NCI-H510A treated with DMSO at 0.1 percent for 48 hours (cell line): Measurements from ENCODE around the gene MYCT1.
"Not testable (repeated sequence)": the region's sequence is repeated elsewhere in the genome, so short reads cannot be mapped to it uniquely, and the experiment has no call there.

ENCODE experiments used
- DNase-seq: peaks from one replicate; lab custom pipeline; 2025; lab: John Stamatoyannopoulos, UW

The MYCT1 gene, protein sequence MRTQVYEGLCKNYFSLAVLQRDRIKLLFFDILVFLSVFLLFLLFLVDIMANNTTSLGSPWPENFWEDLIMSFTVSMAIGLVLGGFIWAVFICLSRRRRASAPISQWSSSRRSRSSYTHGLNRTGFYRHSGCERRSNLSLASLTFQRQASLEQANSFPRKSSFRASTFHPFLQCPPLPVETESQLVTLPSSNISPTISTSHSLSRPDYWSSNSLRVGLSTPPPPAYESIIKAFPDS

DNA sequence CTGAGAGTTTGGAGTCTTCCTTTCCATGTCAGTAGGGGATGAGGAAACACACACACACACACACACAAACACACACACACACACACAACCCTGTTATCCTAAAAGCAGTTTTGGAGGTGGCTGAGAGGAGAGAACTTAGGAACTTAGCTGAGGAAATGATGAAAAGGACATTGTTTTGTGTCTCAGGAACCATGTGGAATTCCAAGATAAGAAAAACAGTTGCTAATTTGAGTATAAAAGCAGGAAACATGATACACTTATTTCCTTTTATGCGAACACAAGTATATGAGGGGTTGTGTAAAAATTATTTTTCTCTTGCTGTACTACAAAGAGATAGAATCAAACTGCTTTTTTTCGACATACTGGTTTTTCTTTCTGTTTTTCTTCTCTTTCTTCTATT is at the start of gene MYCT1:
TSS of gene MYCT1 (plus strand) at position 264 of the 400 bp plus-strand sequence. CDS start at position 270, 6 bp downstream.
- no peak for DNase-seq

DNA sequence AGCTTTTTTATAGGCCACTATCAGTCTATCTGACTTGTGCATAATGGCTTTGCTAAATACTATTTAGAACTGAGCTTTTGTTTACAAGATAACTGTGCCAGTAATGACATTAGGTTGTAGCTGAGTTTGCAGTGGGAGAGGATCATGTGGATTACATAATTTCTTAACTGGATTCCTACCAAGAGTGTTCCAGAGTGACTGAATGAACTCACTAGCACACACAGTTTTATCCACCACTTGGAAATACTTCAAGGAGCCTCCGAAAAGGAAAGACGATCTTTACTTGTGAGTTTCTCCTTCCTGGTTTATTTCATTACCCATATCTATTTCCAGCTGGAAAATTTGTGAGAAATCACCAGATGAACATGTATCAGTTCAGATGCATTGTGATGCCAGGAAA is 49.6 kb upstream of the MYCT1 start:
- no peak for DNase-seq

DNA sequence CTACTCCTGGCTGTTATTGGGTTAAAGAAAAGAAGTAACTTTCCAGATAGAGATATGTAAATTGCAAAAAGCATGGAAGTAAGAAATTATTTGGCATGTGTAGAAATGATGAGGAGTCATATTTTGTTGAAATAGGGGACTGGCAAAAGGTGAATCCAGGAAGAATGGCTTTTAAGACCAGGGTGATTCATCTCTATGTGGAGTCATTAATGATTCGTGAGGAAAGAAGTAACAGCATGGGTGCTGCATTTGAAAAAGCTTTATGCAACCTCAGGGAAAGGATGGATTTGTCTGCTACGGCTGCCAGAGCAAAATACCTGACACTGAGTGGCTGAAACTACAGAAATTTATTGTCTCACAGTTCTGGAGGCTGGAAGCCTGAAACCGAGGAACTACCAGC is 45.7 kb upstream of the MYCT1 start:
- DNase-seq = no peak

DNA sequence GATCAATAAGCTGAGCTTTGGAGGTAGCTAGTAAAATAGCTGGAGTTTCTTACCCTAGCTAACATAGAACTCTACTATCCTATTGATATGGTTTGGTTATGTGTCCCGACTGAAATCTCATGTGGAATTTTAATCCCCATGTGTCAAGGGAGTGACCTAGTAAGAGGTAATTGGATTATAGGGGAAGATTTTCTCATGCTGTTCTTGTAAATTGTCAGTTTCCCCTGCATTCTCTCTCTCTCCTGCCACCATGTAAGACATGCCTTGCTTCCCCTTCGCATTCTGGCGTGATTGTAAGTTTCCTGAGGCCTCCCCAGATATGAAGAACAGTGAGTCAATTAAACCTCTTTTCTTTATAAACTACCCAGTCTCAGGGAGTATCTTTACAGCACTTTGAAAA is 35.9 kb upstream of the MYCT1 start:
- DNase-seq = no peak

DNA sequence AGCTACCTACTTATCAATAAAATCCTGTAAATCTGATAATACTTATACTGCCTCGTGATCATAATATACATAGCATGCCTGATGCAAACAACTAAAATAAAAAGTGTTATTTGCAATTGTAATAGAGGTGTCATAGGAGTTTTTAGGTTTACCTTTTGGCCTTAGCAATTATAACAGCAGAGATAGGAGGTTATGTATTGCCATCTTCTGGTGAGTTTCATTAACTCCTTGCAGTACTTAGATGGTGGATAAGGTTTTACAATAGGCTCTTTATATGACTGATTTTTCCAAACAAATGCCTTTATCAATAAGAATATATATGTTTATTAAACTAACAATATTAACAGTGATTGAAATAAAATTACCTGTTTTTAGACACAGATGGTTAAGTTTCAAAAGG is 27.8 kb upstream of the MYCT1 start:
- DNase-seq = peak; percentile 14

DNA sequence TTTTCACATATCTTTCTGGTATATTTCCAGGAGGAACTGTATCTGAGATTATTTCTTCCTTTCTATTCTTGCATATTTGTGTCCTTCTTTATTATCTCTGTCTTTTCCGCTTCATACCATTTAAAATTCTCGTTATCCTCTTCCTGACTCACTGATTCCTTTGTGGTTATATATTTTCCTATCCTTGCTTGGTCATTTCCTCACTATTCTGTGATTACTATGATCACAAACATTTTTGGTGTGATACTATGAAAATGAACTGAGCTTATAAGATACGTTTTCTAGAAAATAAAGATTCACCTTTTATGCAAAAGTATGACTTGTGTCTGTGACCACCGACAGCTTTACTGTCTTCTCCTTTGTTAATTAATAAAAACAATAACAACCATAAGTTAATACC is 26.5 kb upstream of the MYCT1 start:
- no peak for DNase-seq

DNA sequence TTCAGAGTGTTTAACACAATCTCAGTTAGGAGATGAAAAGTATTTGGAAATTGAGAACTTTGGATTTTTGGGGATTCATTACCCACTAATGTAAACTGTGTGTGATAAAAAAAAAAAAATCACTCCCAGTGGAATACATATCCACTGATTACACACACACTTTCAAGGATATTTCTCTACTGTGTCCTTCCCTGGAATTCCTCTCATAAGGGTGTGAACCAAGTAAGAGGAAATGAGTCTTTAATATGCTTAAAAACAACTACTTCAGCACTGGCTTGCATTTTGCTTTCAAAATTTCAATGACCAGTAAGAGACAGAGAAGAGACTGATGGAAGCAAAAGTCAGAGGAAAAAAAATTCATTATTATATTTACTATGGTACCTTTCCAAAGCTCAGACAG is 24.5 kb upstream of the MYCT1 start:
- no peak for DNase-seq

DNA sequence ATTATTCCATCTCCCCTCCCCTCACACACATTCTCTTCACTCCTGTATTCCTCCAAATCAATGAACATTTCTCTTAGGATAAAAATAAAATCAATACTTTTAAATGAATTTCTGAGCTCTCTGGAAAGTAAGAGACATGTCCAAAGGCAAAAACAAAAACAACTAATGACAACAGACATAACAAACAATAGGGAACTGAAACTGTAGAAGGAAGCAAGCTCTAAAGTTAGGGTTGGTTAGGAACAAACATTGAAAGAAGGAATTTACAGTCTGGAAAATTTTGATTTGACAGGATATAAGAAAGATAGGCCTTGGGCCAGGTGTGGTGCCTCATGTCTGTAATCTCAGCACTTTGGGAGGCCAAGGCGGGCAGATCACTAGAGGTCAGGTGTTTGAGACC is 17.5 kb upstream of the MYCT1 start:
- DNase-seq = no peak

DNA sequence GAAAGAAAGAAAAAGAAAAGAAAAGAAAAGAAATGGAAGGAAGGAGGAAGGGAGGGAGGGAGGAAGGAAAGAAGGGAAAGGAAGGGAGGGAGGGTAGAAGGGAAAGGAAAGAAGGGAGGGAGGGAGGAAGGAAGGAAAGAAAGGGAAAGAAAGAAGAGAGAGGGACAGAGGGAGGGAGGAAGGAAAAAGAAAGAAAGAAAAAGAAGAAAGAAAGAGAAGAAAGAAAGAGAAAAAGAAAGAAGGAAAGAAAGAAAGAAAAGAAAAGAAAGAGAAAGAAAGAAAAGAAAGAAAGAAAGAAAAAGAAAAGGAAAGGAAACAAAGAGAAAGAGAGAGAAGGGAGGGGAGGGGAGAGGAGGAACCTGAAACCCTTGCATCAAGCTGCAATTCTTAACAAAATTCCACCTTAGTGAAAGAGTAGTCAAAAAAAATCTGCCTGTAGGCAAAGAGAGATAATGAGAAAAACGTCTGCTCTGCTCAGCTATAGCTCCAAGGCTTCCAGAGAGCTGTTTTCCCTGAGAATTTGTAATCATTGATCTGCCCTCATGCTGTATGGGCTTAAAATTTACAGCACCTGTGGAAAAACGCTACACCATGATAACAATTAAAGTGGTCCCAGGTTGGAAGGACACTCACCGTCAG is 16.7 kb upstream of the MYCT1 start:
- DNase-seq = no peak

DNA sequence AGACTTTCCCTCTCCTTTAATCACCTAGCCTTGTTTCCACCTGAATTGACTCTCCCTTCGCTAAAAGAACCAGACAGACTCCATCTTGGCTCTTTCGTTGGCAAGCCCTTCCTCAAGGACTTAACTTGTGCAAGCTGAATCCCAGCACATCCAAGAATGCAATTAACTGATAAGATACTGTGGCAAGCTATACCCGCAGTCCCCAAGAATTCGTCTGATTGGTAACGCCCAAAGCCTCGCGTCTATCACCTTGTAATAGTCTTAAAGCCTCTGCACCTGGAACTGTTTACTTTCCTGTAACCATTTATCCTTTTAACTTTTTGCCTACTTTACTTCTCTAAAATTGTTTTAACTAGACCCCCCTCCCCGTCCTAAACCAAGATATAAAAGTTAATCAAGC is 15.6 kb upstream of the MYCT1 start:
- DNase-seq = no peak

DNA sequence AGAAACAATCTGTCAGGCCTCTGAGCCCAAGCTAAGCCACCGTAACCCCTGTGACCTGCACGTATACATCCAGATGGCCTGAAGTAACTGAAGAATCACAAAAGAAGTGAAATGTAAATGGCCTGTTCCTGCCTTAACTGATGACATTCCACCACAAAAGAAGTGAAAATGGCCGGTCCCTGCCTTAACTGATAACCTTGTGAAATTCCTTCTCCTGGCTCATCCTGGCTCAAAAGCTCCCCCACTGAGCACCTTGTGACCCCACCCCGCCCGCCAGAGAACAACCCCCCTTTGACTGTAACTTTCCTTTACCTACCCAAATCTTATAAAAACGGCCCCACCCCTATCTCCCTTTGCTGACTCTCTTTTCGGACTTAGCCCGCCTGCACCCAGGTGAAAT is 14.8 kb upstream of the MYCT1 start:
- DNase-seq = not testable (repeated sequence)

DNA sequence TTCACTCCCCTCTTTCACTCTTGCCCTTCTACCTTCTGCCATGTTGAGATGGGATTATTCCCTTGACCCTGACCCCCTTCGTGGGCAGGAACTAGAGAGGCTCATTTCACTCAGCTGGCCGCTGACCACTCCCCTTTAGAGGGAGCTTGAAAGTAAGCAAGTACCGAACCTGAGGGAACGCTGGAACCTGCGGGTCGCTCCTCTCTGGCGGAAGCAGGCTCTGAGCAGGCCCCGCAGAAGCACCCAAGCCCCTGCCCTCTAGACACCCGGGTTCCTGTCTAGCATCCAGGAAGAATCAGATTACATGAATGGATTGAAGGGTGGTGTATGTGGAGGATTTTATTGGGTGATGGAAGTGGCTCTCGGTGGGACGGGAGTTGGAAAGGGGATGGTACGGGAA is 11.9 kb upstream of the MYCT1 start:
- no peak for DNase-seq

DNA sequence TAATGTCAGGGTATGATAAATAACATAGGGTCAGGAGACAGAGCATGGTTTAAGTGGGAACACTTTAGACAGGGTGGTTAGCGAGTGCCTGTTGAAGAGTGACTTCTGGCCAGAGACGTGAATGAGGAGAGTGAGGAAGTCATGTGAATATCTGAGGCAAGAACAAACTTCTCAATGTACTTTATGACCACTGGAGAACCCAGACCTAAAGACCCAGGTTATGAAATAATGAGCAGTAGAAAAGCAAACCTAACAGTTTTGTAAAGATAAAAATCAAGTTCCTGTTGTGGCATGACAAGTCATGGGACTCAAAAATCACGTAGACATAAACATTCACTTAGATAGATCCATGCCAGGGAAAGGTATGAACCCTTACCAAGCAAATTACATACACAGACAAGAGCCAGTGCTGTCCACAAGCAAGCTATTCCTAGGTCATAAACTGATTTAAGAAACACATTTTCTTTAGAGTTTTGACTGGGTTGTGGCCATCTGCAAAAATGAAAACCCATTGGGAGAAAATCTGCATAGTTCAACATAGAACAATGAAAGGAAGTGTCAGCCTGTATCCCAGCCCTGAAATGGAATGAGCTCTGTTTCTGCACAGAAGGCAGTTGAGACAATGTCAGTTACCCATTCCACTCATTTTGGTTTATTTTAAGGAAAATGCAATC is 2.2 kb upstream of the MYCT1 start:
- DNase-seq = no peak

DNA sequence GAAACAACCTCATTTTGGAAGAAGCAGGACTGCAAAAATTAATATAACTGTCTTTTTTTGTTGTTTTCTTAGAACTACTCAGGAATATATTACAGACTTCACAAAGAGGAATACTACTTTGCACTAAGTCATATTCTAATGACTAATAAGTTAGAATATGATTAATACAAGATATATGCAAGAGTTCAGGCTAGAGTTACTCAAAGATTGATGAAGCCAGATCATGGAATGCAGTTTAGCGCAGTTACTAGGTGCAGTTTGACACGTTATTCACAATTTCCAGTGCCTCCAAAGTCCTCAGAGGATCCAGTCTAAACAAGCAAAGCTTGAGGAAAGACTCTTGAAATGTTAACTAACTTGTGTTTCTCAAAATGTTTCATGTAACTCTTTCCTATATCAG is 1.2 kb upstream of the MYCT1 start:
- no peak for DNase-seq

DNA sequence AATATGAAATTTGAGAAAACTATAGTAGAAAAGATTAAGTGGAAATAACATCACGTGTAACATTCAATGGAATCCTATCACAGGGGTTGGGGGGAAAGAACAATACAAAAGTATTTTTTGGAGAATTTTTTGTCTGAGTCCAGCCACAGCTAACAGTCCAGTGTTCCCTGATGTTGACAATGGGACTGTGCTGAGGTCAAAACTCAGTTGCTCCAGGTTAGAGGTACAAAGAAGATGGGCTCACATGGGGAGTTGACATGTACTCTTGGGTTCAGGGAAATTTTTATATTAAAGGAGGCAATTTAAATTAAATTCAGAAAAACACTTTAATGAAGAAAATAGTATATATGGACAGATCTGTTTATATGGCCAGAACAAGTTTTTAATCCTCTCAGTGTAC is 995 bp downstream of the MYCT1 start:
- DNase-seq = no peak

DNA sequence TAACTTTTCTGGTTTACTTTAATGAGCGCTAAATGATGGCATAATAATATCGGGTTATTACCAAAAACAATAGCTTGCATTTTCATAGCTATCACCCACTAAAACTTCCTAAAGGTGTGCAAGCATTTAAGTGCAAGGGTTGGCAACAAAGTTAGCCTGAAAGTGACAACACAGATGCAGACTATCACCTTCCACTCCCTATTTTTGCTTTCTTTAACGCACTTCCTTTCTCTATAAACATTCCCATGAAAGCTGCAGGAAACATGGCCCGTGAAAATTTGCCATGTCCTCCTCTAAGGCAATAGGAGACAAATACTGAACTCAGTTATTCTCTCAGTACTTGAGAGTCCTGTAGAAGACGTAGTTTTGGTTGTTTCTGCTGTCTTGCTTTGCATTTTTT is 2.7 kb downstream of the MYCT1 start:
- DNase-seq = no peak

DNA sequence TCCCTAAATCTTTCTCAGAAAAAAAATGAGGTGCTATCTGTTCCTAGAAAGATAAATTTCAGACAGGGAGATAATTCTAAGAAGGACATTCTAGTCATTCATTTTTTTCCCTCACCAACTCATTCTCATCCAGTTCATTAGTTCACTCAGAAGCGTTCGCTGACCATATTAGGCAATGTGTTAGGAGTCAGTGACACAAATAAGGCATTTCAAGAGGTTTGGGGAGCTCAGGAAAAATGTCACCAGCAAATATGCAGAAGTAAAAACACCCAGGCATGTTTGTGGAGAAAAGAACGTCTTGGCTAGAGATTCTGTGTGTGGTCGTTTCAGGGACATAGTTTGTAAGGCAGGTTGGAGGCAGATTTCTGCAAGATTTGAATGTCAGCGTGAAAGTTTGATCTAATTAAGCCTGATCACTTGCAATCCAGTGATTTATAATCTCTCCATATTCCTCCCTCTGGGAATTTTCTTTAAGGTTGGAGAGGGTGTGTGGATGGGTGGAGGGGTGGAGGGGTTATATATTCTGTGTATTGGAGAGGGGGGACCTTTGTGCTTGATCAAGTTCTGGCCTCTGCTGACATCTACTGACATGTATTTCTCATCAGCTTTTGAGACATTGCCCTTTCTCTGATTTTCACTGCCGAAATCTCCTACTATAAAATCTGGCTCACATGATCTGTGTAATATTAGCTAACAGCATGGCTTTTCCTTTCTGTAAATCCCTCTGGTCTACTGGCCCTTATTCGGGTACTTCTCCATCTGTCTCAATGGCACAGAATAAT is 3.6 kb downstream of the MYCT1 start:
- DNase-seq = no peak

DNA sequence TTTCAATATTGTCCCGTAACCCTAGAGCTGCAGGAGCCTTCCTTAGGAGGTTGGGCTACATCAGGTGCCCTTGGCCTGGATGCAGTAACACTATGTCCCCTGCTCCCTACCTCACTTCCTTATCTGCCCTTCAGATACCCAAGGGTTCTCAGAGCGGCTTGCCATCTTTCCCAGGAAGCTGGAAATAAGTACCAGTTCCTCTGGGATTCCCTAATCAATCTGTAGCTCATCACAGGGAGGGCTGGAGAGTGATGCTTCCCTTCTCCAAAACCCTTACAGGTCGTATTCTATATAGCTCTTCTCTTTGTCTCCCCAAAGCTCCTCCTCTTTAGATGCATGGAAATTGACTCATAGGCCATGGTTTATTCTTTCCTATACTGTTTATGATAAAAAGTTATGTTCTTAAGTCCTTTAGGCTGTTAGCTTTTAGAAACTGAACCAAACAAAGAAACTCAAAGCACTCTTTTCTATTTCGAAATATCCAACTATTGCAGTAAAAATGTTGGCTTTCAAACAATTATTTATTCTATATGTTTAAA is 4.2 kb downstream of the MYCT1 start:
- DNase-seq = no peak

DNA sequence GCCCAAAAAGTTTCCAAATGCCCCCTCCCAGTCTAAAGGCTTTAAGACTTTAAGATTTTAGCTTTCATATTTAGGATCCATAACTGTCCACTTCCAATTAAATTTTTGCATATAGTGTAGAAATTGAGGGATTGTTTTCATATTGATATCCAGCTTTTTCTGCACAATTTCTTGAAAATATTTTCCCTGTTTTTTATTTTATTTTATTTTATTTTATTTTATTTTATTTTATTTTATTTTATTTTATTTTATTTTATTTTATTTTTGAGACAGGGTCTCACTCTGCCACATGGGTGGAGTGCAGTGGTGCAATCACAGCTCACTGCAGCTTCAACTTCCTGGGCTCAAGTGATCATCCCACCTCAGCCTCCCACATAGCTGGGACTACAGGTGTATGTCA is 6.1 kb downstream of the MYCT1 start:
- not testable (repeated sequence) for DNase-seq

DNA sequence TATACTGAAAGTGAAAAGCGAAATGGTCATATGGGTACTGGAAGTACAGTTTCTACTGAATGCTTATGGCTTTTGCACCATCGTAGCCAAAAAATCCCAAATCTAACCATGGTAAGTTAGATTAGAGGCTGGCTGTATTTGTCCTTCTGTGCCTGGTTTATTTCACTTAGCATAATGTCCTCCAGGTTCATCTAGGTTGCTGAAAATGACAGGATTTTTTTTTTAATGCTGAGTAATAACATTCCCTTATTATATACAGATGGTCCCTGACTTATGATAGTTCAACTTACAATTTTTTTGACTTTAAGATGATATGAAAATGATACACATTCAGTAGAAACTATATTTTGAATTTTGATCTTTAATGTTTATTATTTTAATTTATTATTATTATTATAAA is 7.6 kb downstream of the MYCT1 start:
- DNase-seq = no peak

DNA sequence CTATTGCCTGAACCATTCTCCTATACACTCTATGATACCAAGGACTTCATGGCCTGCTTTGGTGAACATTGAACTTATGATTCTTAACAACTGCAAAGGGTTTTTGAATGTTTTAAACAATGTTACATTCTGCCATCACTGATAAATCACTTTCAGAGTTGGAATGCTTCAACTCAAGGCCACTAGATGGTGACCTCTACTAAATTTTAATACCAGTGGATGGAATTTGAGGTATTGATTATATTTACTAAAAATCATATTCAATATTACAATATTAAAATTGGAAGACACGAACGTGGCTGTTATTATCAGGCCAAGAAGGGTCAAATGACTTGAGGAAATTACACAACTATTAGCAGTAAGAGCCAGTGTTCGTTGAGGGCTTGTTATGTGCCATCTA is 18.6 kb downstream of the MYCT1 start:
- DNase-seq = no peak

DNA sequence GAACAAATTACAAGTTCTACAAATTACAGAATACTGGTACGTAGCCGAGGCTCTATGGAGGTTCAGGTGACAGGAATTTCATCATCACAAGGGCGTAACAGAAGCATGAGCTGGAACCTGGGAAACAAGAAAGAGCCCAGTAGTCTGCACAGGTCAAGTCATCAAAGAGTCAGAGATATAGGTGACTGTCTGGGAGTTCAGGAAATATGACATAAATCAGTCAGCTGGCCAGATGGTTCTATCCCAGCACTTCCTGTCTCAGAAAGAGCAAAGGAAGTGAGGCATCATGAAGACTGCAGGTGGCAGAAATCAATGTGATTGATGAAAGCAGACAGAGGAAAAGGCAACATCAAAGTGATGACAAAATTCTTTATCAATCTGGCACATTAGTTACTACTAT is 23.3 kb downstream of the MYCT1 start:
- no peak for DNase-seq

DNA sequence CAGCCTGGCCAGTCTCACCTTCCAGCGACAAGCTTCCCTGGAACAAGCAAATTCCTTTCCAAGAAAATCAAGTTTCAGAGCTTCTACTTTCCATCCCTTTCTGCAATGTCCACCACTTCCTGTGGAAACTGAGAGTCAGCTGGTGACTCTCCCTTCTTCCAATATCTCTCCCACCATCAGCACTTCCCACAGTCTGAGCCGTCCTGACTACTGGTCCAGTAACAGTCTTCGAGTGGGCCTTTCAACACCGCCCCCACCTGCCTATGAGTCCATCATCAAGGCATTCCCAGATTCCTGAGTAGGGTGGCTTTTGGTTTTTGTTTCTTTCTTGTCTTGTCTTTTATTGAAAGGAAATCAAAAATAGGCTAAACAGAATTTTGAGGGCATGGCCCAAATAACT is 24.3 kb downstream of the MYCT1 start:
- no peak for DNase-seq
